ENCODE results near the gene SRC. TPM values are rescaled to one million over a fixed set of nuclear protein-coding genes. Genes with fewer than 3 reads are reported as not detected.

Gene SRC
- total RNA-seq, 2 donors from 2014 or later: 25.9 to 35.3 TPM

- Histone ChIP-seq H3K36me3 (replicated peaks in 1 of 2; ENCODE audit: insufficient read depth in 1 of 2, low read depth in 2 of 2) (no peaks in the 10 kb centered on the region), H3K4me3 (no peak overlapping the region), H3K27me3 (no peaks in the 10 kb centered on the region), H3K27ac (peak overlapping the region in 3 of 4 donors; percentile 27 to 40 (median 36)), H3K4me1 (peaks cover 29% of the 10 kb centered on the region), H3K9me3 (no peaks in the 10 kb centered on the region)
- DNase-seq (no peak), ATAC-seq (no peak)
- no peak for TF ChIP-seq CTCF (IDR thresholded peaks at IDR 0.05)
- no peak for TF ChIP-seq POLR2A (IDR thresholded peaks at IDR 0.05)
- intact Hi-C loops (cut with DNase I): no loop called here
- 94 to 98% methylated on average over 6 of the region's 6 CpGs for WGBS, 2 donors
Observed at GRCh38 chr20:37309290-37309689, 36.6 kb upstream of the SRC start.

- H3K27ac ChIP-seq: no peak overlapping the region
- H3K4me3 ChIP-seq: no peak overlapping the region
- H3K4me1 ChIP-seq: peaks cover 21% of the 10 kb centered on the region
- ATAC-seq: no peak
- H3K36me3 ChIP-seq (replicated peaks in 1 of 2; ENCODE audit: insufficient read depth in 1 of 2, low read depth in 2 of 2): no peaks in the 10 kb centered on the region
- intact Hi-C loops (cut with DNase I): no loop called here
- 84% methylated on average over 16 of the region's 16 CpGs for WGBS, 2 donors
- DNase-seq: no peak
- no peaks in the 10 kb centered on the region for H3K9me3 ChIP-seq
- TF ChIP-seq POLR2A (IDR thresholded peaks at IDR 0.05) (no peak), CTCF (IDR thresholded peaks at IDR 0.05) (no peak)
- H3K27me3 ChIP-seq: no peaks in the 10 kb centered on the region
Observed at GRCh38 chr20:37309936-37310590, 35.9 kb upstream of the SRC start.

- H3K4me1 ChIP-seq: peaks cover 18% of the 10 kb centered on the region
- H3K36me3 ChIP-seq (replicated peaks in 1 of 2; ENCODE audit: insufficient read depth in 1 of 2, low read depth in 2 of 2): no peaks in the 10 kb centered on the region
- H3K27me3 ChIP-seq: no peaks in the 10 kb centered on the region
- ATAC-seq (no peak), DNase-seq (no peak)
- no peaks in the 10 kb centered on the region for H3K9me3 ChIP-seq
- 89 to 100% methylated on average over 3 to 11 of the region's 11 CpGs for WGBS, 2 donors
- TF ChIP-seq CTCF (IDR thresholded peaks at IDR 0.05) (no peak), POLR2A (IDR thresholded peaks at IDR 0.05) (no peak)
- intact Hi-C loops (cut with DNase I): no loop called here
- H3K4me3 ChIP-seq: no peak overlapping the region
- no peak overlapping the region for H3K27ac ChIP-seq
Observed at GRCh38 chr20:37310951-37311350, 35.0 kb upstream of the SRC start.

GRCh38 chr20:37311710-37312355, 34.1 kb upstream of the SRC start:
- WGBS, 2 donors: 92 to 93% methylated on average over 17 of the region's 17 CpGs
- H3K27ac ChIP-seq: no peak overlapping the region
- no peaks in the 10 kb centered on the region for H3K9me3 ChIP-seq
- DNase-seq: no peak
- intact Hi-C loops (cut with DNase I): no loop called here
- H3K27me3 ChIP-seq: no peaks in the 10 kb centered on the region
- TF ChIP-seq POLR2A (IDR thresholded peaks at IDR 0.05) (no peak), CTCF (IDR thresholded peaks at IDR 0.05) (no peak)
- H3K4me3 ChIP-seq: no peak overlapping the region
- peaks cover 0 to under 1% of the 10 kb centered on the region in 2 donors for H3K36me3 ChIP-seq (replicated peaks in 1 of 2; ENCODE audit: insufficient read depth in 1 of 2, low read depth in 2 of 2)
- H3K4me1 ChIP-seq: peaks cover 18% of the 10 kb centered on the region
- no peak for ATAC-seq

Measured in body of pancreas (tissue), 4 donors.